ENCODE measurements around the gene EIF4A3.
"Not testable (repeated sequence)": the region's sequence is repeated elsewhere in the genome, so short reads cannot be mapped to it uniquely, and the experiment has no call there.

Gene EIF4A3

GRCh38 chr17:80171681-80172080 is 24.8 kb upstream of the EIF4A3 start:
- no peak for DNase-seq

GRCh38 chr17:80169784-80170500 is 23.0 kb upstream of the EIF4A3 start, which contains the start of gene CARD14:
TSS of gene CARD14 (plus strand) at chr17:80170030. CDS start at chr17:80181439, 11,409 bp downstream.
- DNase-seq = no peak

- DNase-seq = no peak
Measured at GRCh38 chr17:80169107-80169506, 22.2 kb upstream of the EIF4A3 start.

GRCh38 chr17:80168371-80168770 is 21.4 kb upstream of the EIF4A3 start:
- no peak for DNase-seq

GRCh38 chr17:80166446-80166845 is 19.5 kb upstream of the EIF4A3 start:
- no peak for DNase-seq

GRCh38 chr17:80164185-80164584 is 17.3 kb upstream of the EIF4A3 start:
- no peak for DNase-seq

- no peak for DNase-seq
Measured at GRCh38 chr17:80163336-80163735, 16.4 kb upstream of the EIF4A3 start.

- no peak for DNase-seq
Measured at GRCh38 chr17:80160536-80160935, 13.6 kb upstream of the EIF4A3 start.

GRCh38 chr17:80158846-80159245 is 11.9 kb upstream of the EIF4A3 start:
- DNase-seq = no peak

- not testable (repeated sequence) for DNase-seq
Measured at GRCh38 chr17:80155600-80155999, 8.7 kb upstream of the EIF4A3 start.

GRCh38 chr17:80154166-80154565 is 7.2 kb upstream of the EIF4A3 start:
- DNase-seq = no peak

- no peak for DNase-seq
Measured at GRCh38 chr17:80153004-80153403, 6.1 kb upstream of the EIF4A3 start.

GRCh38 chr17:80152081-80152702 is 5.3 kb upstream of the EIF4A3 start:
- no peak for DNase-seq

GRCh38 chr17:80151333-80151732 is 4.4 kb upstream of the EIF4A3 start:
- no peak for DNase-seq

GRCh38 chr17:80146121-80147034 is 550 bp downstream of the EIF4A3 start:
- no peak for DNase-seq

- no peak for DNase-seq
Measured at GRCh38 chr17:80145076-80146075, 1.6 kb downstream of the EIF4A3 start.

GRCh38 chr17:80142929-80143328 is 4.0 kb downstream of the EIF4A3 start:
- DNase-seq = no peak

- no peak for DNase-seq
Measured at GRCh38 chr17:80141463-80142165, 5.3 kb downstream of the EIF4A3 start.

GRCh38 chr17:80138856-80139426 is 8.0 kb downstream of the EIF4A3 start:
- no peak for DNase-seq

GRCh38 chr17:80137131-80137530 is 9.8 kb downstream of the EIF4A3 start:
- DNase-seq = no peak

GRCh38 chr17:80133626-80133970 is 13.3 kb downstream of the EIF4A3 start:
- DNase-seq = no peak

All from NCI-H2171 (cell line).